ENCODE measurements around the gene TNFRSF18.

TNFRSF18 gene

GRCh38 chr1:1183833-1184775 lies 22.3 kb downstream of the TNFRSF18 start:
- DNase-seq (ENCODE audit: low read depth, low spot score), result no peak
- H3K4me3 ChIP-seq (ENCODE audit: insufficient read length, low read depth), result no peak overlapping the region

GRCh38 chr1:1183221-1183747 lies 23.1 kb downstream of the TNFRSF18 start:
- H3K4me1 ChIP-seq (ENCODE audit: insufficient read depth, insufficient read length), result peaks cover 2% of the 10 kb centered on the region
- TF ChIP-seq ZNF274 (IDR thresholded peaks at IDR 0.05; ENCODE audit: low read depth, low read length) (no peak), SUZ12 (IDR thresholded peaks at IDR 0.05; ENCODE audit: extremely low read depth, insufficient read depth, insufficient read length) (no peak), YY1 (IDR thresholded peaks at IDR 0.05; ENCODE audit: insufficient read depth, insufficient read length) (no peak)
- DNase-seq (ENCODE audit: low read depth, low spot score), result no peak

More at GRCh38 chr1:1183833-1184775, 22.3 kb downstream of the TNFRSF18 start:
- Histone ChIP-seq H3K9ac (ENCODE audit: insufficient read length, low read depth) (no peak overlapping the region), H3K27me3 (ENCODE audit: insufficient read depth, insufficient read length) (no peaks in the 10 kb centered on the region), H3K4me1 (ENCODE audit: insufficient read depth, insufficient read length) (peaks cover 2% of the 10 kb centered on the region), H3K36me3 (ENCODE audit: insufficient read depth, insufficient read length, low read length) (no peaks in the 10 kb centered on the region), H3K9me3 (ENCODE audit: insufficient read depth, low read length) (no peaks in the 10 kb centered on the region)
- no peak for TF ChIP-seq YY1 (IDR thresholded peaks at IDR 0.05; ENCODE audit: insufficient read depth, insufficient read length)
- no peak for TF ChIP-seq SUZ12 (IDR thresholded peaks at IDR 0.05; ENCODE audit: extremely low read depth, insufficient read depth, insufficient read length)
- no peak for TF ChIP-seq ZNF274 (IDR thresholded peaks at IDR 0.05; ENCODE audit: low read depth, low read length)

GRCh38 chr1:1182491-1183220 lies 23.7 kb downstream of the TNFRSF18 start:
- Histone ChIP-seq H3K9me3 (ENCODE audit: insufficient read depth, low read length) (no peaks in the 10 kb centered on the region), H3K4me3 (ENCODE audit: insufficient read length, low read depth) (no peak overlapping the region), H3K27me3 (ENCODE audit: insufficient read depth, insufficient read length) (no peaks in the 10 kb centered on the region), H3K9ac (ENCODE audit: insufficient read length, low read depth) (no peak overlapping the region), H3K36me3 (ENCODE audit: insufficient read depth, insufficient read length, low read length) (no peaks in the 10 kb centered on the region), H3K4me1 (ENCODE audit: insufficient read depth, insufficient read length) (peaks cover 5% of the 10 kb centered on the region)
- no peak for DNase-seq (ENCODE audit: low read depth, low spot score)
- no peak for TF ChIP-seq SUZ12 (IDR thresholded peaks at IDR 0.05; ENCODE audit: extremely low read depth, insufficient read depth, insufficient read length)
- no peak for TF ChIP-seq ZNF274 (IDR thresholded peaks at IDR 0.05; ENCODE audit: low read depth, low read length)
- no peak for TF ChIP-seq YY1 (IDR thresholded peaks at IDR 0.05; ENCODE audit: insufficient read depth, insufficient read length)

More at GRCh38 chr1:1183221-1183747, 23.1 kb downstream of the TNFRSF18 start:
- Histone ChIP-seq H3K9me3 (ENCODE audit: insufficient read depth, low read length) (no peaks in the 10 kb centered on the region), H3K27me3 (ENCODE audit: insufficient read depth, insufficient read length) (no peaks in the 10 kb centered on the region), H3K4me3 (ENCODE audit: insufficient read length, low read depth) (no peak overlapping the region), H3K36me3 (ENCODE audit: insufficient read depth, insufficient read length, low read length) (no peaks in the 10 kb centered on the region), H3K9ac (ENCODE audit: insufficient read length, low read depth) (peak overlapping the region; percentile 21)

- DNase-seq (ENCODE audit: low read depth, low spot score), result no peak
- Histone ChIP-seq H3K4me1 (ENCODE audit: insufficient read depth, insufficient read length) (peaks cover 5% of the 10 kb centered on the region), H3K27me3 (ENCODE audit: insufficient read depth, insufficient read length) (no peaks in the 10 kb centered on the region), H3K36me3 (ENCODE audit: insufficient read depth, insufficient read length, low read length) (no peaks in the 10 kb centered on the region), H3K9me3 (ENCODE audit: insufficient read depth, low read length) (no peaks in the 10 kb centered on the region), H3K4me3 (ENCODE audit: insufficient read length, low read depth) (no peak overlapping the region), H3K9ac (ENCODE audit: insufficient read length, low read depth) (no peak overlapping the region)
- TF ChIP-seq SUZ12 (IDR thresholded peaks at IDR 0.05; ENCODE audit: extremely low read depth, insufficient read depth, insufficient read length) (no peak), ZNF274 (IDR thresholded peaks at IDR 0.05; ENCODE audit: low read depth, low read length) (no peak), YY1 (IDR thresholded peaks at IDR 0.05; ENCODE audit: insufficient read depth, insufficient read length) (no peak)
Observed at GRCh38 chr1:1181938-1182410, 24.4 kb downstream of the TNFRSF18 start.

- no peak overlapping the region for H3K4me3 ChIP-seq (ENCODE audit: insufficient read length, low read depth)
- H3K4me1 ChIP-seq (ENCODE audit: insufficient read depth, insufficient read length), result peaks cover 5% of the 10 kb centered on the region
- no peak overlapping the region for H3K9ac ChIP-seq (ENCODE audit: insufficient read length, low read depth)
- DNase-seq (ENCODE audit: low read depth, low spot score), result no peak
- no peaks in the 10 kb centered on the region for H3K36me3 ChIP-seq (ENCODE audit: insufficient read depth, insufficient read length, low read length)
- H3K27me3 ChIP-seq (ENCODE audit: insufficient read depth, insufficient read length), result peaks cover 1% of the 10 kb centered on the region
- H3K9me3 ChIP-seq (ENCODE audit: insufficient read depth, low read length), result no peaks in the 10 kb centered on the region
- TF ChIP-seq SUZ12 (IDR thresholded peaks at IDR 0.05; ENCODE audit: extremely low read depth, insufficient read depth, insufficient read length), result no peak
- TF ChIP-seq YY1 (IDR thresholded peaks at IDR 0.05; ENCODE audit: insufficient read depth, insufficient read length), result no peak
- no peak for TF ChIP-seq ZNF274 (IDR thresholded peaks at IDR 0.05; ENCODE audit: low read depth, low read length)
Observed at GRCh38 chr1:1181129-1181937, 25.1 kb downstream of the TNFRSF18 start.

- Histone ChIP-seq H3K4me3 (ENCODE audit: insufficient read length, low read depth) (no peak overlapping the region), H3K9ac (ENCODE audit: insufficient read length, low read depth) (no peak overlapping the region), H3K36me3 (ENCODE audit: insufficient read depth, insufficient read length, low read length) (no peaks in the 10 kb centered on the region), H3K4me1 (ENCODE audit: insufficient read depth, insufficient read length) (peaks cover 5% of the 10 kb centered on the region), H3K27me3 (ENCODE audit: insufficient read depth, insufficient read length) (peaks cover 10% of the 10 kb centered on the region), H3K9me3 (ENCODE audit: insufficient read depth, low read length) (no peaks in the 10 kb centered on the region)
- no peak for DNase-seq (ENCODE audit: low read depth, low spot score)
- TF ChIP-seq ZNF274 (IDR thresholded peaks at IDR 0.05; ENCODE audit: low read depth, low read length) (no peak), YY1 (IDR thresholded peaks at IDR 0.05; ENCODE audit: insufficient read depth, insufficient read length) (no peak), SUZ12 (IDR thresholded peaks at IDR 0.05; ENCODE audit: extremely low read depth, insufficient read depth, insufficient read length) (no peak)
Observed at GRCh38 chr1:1179983-1180861, 26.2 kb downstream of the TNFRSF18 start.
